Endometrial microvascular endothelial cells (primary cell): ENCODE data around the gene SLC4A5. TPM values are rescaled to one million over a fixed set of nuclear protein-coding genes. Genes with fewer than 3 reads are reported as not detected.
"Not testable (repeated sequence)": the region's sequence is repeated elsewhere in the genome, so short reads cannot be mapped to it uniquely, and the experiment has no call there.

Experiments used
- in situ Hi-C: cut with HindIII; loops from 2 replicates; pipeline ENCODE4 v1.10.0; 2017; ENCODE audit warnings: low sequenced_read_pairs, low pct_unique_long_range_greater_than_20kb; ENCODE audit errors: inconsistent ontology term
- total RNA-seq: library from RNA; depleted of rRNA; stranded (reverse); fragments of >200 nt; gene quantifications from one replicate; pipeline ENCODE4 v1.2.3, GENCODE V29; 2015; ENCODE audit errors: inconsistent ontology term

Gene SLC4A5
- total RNA-seq, 1 donor from 2014 or later: 0.37 TPM

- in situ Hi-C loops: no loop called here
Observed at GRCh38 chr2:74191596-74192380, 151.4 kb downstream of the SLC4A5 start.

GRCh38 chr2:74188696-74189095, 154.5 kb downstream of the SLC4A5 start:
- in situ Hi-C loops: no loop called here

GRCh38 chr2:74188018-74188601, 155.1 kb downstream of the SLC4A5 start:
- in situ Hi-C loops: no loop called here

- in situ Hi-C loops: not testable (repeated sequence)
Observed at GRCh38 chr2:74186706-74187105, 156.5 kb downstream of the SLC4A5 start.

- in situ Hi-C loops: no loop called here
Observed at GRCh38 chr2:74186038-74186437, 157.2 kb downstream of the SLC4A5 start.

GRCh38 chr2:74183878-74184277, 159.3 kb downstream of the SLC4A5 start:
- in situ Hi-C loops: no loop called here

- in situ Hi-C loops: no loop called here
Observed at GRCh38 chr2:74181739-74182138, 161.5 kb downstream of the SLC4A5 start.

GRCh38 chr2:74179063-74179865, 164.0 kb downstream of the SLC4A5 start:
- in situ Hi-C loops: no loop called here

- in situ Hi-C loops: no loop called here
Observed at GRCh38 chr2:74178211-74179062, 164.8 kb downstream of the SLC4A5 start, which contains the start of gene MOB1A. MOB1A (minus strand) TSS chr2:74178879; CDS start chr2:74178674, 205 bp downstream.

- in situ Hi-C loops: no loop called here
Observed at GRCh38 chr2:74177696-74178095, 165.5 kb downstream of the SLC4A5 start.

- in situ Hi-C loops: no loop called here
Observed at GRCh38 chr2:74174909-74175308, 168.3 kb downstream of the SLC4A5 start.

- in situ Hi-C loops: no loop called here
Observed at GRCh38 chr2:74168739-74169138, 174.5 kb downstream of the SLC4A5 start.

Other genes starting within 250 kb of the SLC4A5 start
- 81.4 TPM for gene BOLA3, start 195.5 kb downstream of the SLC4A5 start, total RNA-seq
- 117 TPM for gene MOB1A, start 164.5 kb downstream of the SLC4A5 start, total RNA-seq
- gene MTHFD2, start 144.8 kb downstream of the SLC4A5 start, total RNA-seq: 62.7 TPM
- 121 TPM for gene DCTN1, start 36.9 kb upstream of the SLC4A5 start, total RNA-seq
- 0.46 TPM for gene C2orf81, start 78.2 kb upstream of the SLC4A5 start, total RNA-seq
- gene WDR54, start 78.3 kb upstream of the SLC4A5 start, total RNA-seq: 28.4 TPM
- 1.0 TPM for gene RTKN, start 98.5 kb upstream of the SLC4A5 start, total RNA-seq
- gene INO80B, start 111.7 kb upstream of the SLC4A5 start, total RNA-seq: 13.2 TPM
- 40.0 TPM for gene WBP1, start 115.0 kb upstream of the SLC4A5 start, total RNA-seq
- gene MOGS, start 122.0 kb upstream of the SLC4A5 start, total RNA-seq: 92.7 TPM
- gene MRPL53, start 129.3 kb upstream of the SLC4A5 start, total RNA-seq: 29.5 TPM
- gene CCDC142, start 139.6 kb upstream of the SLC4A5 start, total RNA-seq: 7.1 TPM
- gene TTC31, start 139.7 kb upstream of the SLC4A5 start, total RNA-seq: 33.7 TPM
- 2.5 TPM for gene LBX2, start 156.2 kb upstream of the SLC4A5 start, total RNA-seq
- 17.2 TPM for gene PCGF1, start 164.3 kb upstream of the SLC4A5 start, total RNA-seq
- not detected for gene TLX2, start 171.0 kb upstream of the SLC4A5 start, total RNA-seq
- gene DQX1, start 182.8 kb upstream of the SLC4A5 start, total RNA-seq: 0.19 TPM
- gene AUP1, start 186.3 kb upstream of the SLC4A5 start, total RNA-seq: 135 TPM
- 42.1 TPM for gene HTRA2, start 186.5 kb upstream of the SLC4A5 start, total RNA-seq
- gene LOXL3, start 210.5 kb upstream of the SLC4A5 start, total RNA-seq: 0.65 TPM
- gene DOK1, start 211.3 kb upstream of the SLC4A5 start, total RNA-seq: 9.1 TPM